Mammary epithelial cell (primary cell): ENCODE data around the gene ATP13A2.

ENCODE experiments used
- EZH2 ChIP-seq: IDR thresholded peaks from 2 replicates; pipeline ENCODE4 v1.6.1; 2012; ENCODE audit warnings: low read length, inconsistent platforms, borderline replicate concordance
- TF ChIP-seq, protein P1 (sequence below), 2 donors: IDR thresholded peaks in 1 of 2; conservative IDR thresholded peaks in 1 of 2; 2 replicates each; pipeline ENCODE4 v1.5.1; 2011 to 2012; ENCODE audit warnings: inconsistent platforms in 2 of 2, low read length in 2 of 2, mild to moderate bottlenecking in 2 of 2, control low read depth in 1 of 2, low read depth in 1 of 2; ENCODE audit not compliant: insufficient read depth in 1 of 2; ENCODE audit errors: extremely low read depth in 1 of 2

DNA sequence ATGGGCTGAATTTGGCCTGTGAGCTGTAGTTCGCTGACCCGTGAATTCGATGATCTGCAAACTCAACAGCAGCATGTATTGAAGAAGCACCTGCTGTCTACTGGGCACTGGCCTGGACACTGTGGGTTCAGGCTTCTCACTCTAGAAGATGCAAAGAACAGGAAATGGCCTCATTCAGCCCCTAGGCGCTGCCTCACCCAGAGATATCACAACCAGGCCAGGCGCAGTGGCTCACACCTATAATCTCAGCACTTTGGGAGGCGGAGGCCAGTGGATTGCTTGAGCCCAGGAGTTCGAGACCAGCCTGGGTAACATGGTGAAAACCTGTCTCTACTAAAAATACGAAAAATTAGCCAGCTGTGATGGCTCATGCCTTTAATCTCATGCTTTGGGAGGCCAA is 55.0 kb downstream of the ATP13A2 start:
- TF ChIP-seq, protein P1, sequence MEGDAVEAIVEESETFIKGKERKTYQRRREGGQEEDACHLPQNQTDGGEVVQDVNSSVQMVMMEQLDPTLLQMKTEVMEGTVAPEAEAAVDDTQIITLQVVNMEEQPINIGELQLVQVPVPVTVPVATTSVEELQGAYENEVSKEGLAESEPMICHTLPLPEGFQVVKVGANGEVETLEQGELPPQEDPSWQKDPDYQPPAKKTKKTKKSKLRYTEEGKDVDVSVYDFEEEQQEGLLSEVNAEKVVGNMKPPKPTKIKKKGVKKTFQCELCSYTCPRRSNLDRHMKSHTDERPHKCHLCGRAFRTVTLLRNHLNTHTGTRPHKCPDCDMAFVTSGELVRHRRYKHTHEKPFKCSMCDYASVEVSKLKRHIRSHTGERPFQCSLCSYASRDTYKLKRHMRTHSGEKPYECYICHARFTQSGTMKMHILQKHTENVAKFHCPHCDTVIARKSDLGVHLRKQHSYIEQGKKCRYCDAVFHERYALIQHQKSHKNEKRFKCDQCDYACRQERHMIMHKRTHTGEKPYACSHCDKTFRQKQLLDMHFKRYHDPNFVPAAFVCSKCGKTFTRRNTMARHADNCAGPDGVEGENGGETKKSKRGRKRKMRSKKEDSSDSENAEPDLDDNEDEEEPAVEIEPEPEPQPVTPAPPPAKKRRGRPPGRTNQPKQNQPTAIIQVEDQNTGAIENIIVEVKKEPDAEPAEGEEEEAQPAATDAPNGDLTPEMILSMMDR (conservative IDR thresholded peaks at IDR 0.05 in 1 of 2, IDR thresholded peaks at IDR 0.05 in 1 of 2; ENCODE audit: extremely low read depth in 1 of 2, insufficient read depth in 1 of 2, low read depth in 1 of 2, low read length in 2 of 2), result no peak
- TF ChIP-seq EZH2, result no peak
